Measurements from ENCODE around the gene DAB1. TPM values are rescaled to one million over a fixed set of nuclear protein-coding genes. Genes with fewer than 3 reads are reported as not detected.

Gene DAB1
- total RNA-seq, 1 donor from 2014 or later, result 4.8 TPM

- DNase-seq (ENCODE audit: low spot score), result no peak
These were observed 12.6 kb downstream of the DAB1 start for GRCh38 chr1:57411262-57411661.

GRCh38 chr1:57410508-57410907 lies 13.4 kb downstream of the DAB1 start:
- DNase-seq (ENCODE audit: low spot score), result no peak

- DNase-seq (ENCODE audit: low spot score), result no peak
These were observed 15.9 kb downstream of the DAB1 start for GRCh38 chr1:57407928-57408327.

- no peak for DNase-seq (ENCODE audit: low spot score)
These were observed 17.4 kb downstream of the DAB1 start for GRCh38 chr1:57406428-57406970.

- DNase-seq (ENCODE audit: low spot score), result no peak
These were observed 19.0 kb downstream of the DAB1 start for GRCh38 chr1:57404884-57405283.

- DNase-seq (ENCODE audit: low spot score), result no peak
These were observed 20.7 kb downstream of the DAB1 start for GRCh38 chr1:57403201-57403600.

GRCh38 chr1:57401671-57402070 lies 22.2 kb downstream of the DAB1 start:
- DNase-seq (ENCODE audit: low spot score), result no peak

- no peak for DNase-seq (ENCODE audit: low spot score)
These were observed 23.8 kb downstream of the DAB1 start for GRCh38 chr1:57400048-57400447.

- no peak for DNase-seq (ENCODE audit: low spot score)
These were observed 30.7 kb downstream of the DAB1 start for GRCh38 chr1:57393058-57393584.

- DNase-seq (ENCODE audit: low spot score), result no peak
These were observed 38.5 kb downstream of the DAB1 start for GRCh38 chr1:57385336-57385735.

GRCh38 chr1:57384901-57385300 lies 39.0 kb downstream of the DAB1 start:
- DNase-seq (ENCODE audit: low spot score), result no peak

GRCh38 chr1:57384284-57384683 lies 39.6 kb downstream of the DAB1 start:
- no peak for DNase-seq (ENCODE audit: low spot score)

GRCh38 chr1:57381871-57382270 lies 42.0 kb downstream of the DAB1 start:
- DNase-seq (ENCODE audit: low spot score), result no peak

- DNase-seq (ENCODE audit: low spot score), result no peak
These were observed 42.4 kb downstream of the DAB1 start for GRCh38 chr1:57381426-57381825.

- no peak for DNase-seq (ENCODE audit: low spot score)
These were observed 42.9 kb downstream of the DAB1 start for GRCh38 chr1:57380923-57381322.

GRCh38 chr1:57378534-57378933 lies 45.3 kb downstream of the DAB1 start:
- DNase-seq (ENCODE audit: low spot score), result no peak

- DNase-seq (ENCODE audit: low spot score), result no peak
These were observed 46.3 kb downstream of the DAB1 start for GRCh38 chr1:57377339-57378139.

- DNase-seq (ENCODE audit: low spot score), result peak; percentile 93
These were observed 47.8 kb downstream of the DAB1 start for GRCh38 chr1:57376041-57376440.

GRCh38 chr1:57369889-57370288 lies 54.0 kb downstream of the DAB1 start:
- DNase-seq (ENCODE audit: low spot score), result no peak

- no peak for DNase-seq (ENCODE audit: low spot score)
These were observed 55.9 kb downstream of the DAB1 start for GRCh38 chr1:57367945-57368344.

- no peak for DNase-seq (ENCODE audit: low spot score)
These were observed 60.2 kb downstream of the DAB1 start for GRCh38 chr1:57363643-57364042.

GRCh38 chr1:57363165-57363564 lies 60.7 kb downstream of the DAB1 start:
- no peak for DNase-seq (ENCODE audit: low spot score)

- DNase-seq (ENCODE audit: low spot score), result no peak
These were observed 61.4 kb downstream of the DAB1 start for GRCh38 chr1:57362480-57362879.

Measured in umbilical cord (tissue), 2 donors.